ENCODE data around the gene ERC2.

ERC2 gene

DNA sequence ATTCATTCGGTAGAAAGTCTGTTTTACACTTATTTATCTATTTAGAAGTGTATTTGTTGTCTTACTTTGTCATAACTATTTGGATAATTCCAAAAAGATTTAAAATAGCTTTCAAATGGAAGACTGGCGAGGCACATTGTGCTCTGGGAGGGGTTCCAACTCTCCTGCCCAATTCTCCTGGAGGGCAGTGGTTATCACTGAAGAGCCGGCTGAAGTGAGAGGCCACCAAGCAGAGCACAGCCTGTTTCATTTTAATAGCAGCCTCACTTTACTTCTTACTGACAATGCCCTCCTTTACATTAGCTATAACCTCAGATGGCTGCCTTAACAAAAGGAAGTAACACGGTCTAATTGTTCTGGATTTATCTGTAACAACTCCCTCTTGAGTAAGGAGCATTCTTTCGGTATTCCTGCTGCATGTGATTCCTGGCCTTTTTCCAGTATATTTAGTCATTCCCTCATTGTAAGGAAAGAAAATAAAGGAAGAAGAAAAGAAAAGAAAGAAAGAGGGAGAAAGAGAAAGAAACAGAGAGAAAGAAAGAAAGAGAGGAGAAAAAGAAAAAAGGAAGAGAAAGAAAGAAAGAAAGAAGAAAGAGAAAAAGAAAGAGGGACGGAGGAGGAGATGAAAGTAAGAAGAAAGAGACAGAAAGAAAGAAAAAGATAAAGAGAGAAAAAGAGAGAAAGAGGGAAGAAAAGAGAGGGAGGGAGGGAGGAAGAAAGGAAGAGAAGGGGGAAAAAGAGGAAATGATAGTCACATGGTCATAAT lies 641.4 kb downstream of the ERC2 start:
- DNase-seq (ENCODE audit: low spot score) = no peak
- TF ChIP-seq, protein P1, sequence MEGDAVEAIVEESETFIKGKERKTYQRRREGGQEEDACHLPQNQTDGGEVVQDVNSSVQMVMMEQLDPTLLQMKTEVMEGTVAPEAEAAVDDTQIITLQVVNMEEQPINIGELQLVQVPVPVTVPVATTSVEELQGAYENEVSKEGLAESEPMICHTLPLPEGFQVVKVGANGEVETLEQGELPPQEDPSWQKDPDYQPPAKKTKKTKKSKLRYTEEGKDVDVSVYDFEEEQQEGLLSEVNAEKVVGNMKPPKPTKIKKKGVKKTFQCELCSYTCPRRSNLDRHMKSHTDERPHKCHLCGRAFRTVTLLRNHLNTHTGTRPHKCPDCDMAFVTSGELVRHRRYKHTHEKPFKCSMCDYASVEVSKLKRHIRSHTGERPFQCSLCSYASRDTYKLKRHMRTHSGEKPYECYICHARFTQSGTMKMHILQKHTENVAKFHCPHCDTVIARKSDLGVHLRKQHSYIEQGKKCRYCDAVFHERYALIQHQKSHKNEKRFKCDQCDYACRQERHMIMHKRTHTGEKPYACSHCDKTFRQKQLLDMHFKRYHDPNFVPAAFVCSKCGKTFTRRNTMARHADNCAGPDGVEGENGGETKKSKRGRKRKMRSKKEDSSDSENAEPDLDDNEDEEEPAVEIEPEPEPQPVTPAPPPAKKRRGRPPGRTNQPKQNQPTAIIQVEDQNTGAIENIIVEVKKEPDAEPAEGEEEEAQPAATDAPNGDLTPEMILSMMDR (IDR thresholded peaks at IDR 0.05; ENCODE audit: extremely low read depth, missing control alignments) = no peak

DNA sequence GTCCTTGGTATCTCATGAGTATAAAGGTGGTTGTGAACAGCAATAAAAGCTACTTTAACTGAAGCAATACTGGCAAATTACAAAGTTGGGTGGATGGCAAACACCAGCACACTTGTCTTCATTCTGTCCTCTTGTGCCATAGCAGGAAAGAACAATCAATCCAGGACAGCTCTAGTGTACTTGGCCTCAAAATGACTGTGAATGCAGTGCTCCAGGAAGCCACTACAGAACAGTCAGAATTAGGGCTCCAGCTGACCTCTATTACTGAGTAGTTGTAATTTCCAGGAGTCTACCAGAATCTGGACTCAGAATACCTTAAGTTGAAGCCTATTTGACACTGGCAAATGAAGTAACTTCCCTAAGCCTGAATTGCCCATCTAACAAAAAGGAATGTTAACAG lies 642.2 kb downstream of the ERC2 start:
- TF ChIP-seq, protein P1 (IDR thresholded peaks at IDR 0.05; ENCODE audit: extremely low read depth, missing control alignments) = no peak
- DNase-seq (ENCODE audit: low spot score) = no peak

DNA sequence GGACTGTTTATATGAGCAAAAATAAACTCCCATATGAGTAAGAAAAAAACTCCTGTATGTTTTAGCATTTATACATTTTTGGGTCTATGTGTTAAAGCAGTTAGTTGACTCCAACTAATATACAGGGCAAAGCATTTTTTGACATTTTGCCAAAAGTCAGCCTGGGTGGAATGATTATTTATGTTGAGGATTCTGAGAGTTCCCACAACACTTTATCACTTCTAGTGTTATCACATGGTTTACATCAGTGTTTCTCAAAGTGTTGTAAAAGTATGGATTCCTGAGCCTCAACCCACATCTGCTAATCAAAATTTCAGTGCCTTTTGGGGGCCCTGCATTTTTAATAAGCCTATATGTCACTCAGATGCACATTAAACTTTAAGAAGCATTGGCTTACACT lies 643.9 kb downstream of the ERC2 start:
- DNase-seq (ENCODE audit: low spot score) = no peak
- TF ChIP-seq, protein P1 (IDR thresholded peaks at IDR 0.05; ENCODE audit: extremely low read depth, missing control alignments) = no peak

DNA sequence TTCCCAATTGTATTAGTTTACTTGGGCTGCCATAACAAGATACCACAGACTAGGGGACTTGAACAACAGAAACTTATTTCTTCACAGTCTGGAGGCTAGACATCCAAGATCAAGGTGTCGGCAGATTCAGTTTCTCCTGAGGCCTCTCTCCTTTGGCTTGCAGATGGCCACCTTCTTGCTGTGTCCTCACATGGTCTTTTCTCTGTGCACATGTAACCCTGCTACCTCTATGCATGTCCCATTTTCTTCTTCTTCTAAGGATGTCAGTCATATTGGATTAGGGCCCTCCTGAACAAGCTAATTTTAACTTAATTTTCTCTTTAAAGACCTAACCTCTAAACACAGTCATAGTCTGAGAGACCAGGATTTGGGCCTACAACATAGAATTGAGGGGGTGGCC lies 644.4 kb downstream of the ERC2 start:
- no peak for DNase-seq (ENCODE audit: low spot score)
- TF ChIP-seq, protein P1 (IDR thresholded peaks at IDR 0.05; ENCODE audit: extremely low read depth, missing control alignments) = no peak

GRCh38 chr3:55823001-55823400 lies 645.3 kb downstream of the ERC2 start:
- DNase-seq (ENCODE audit: low spot score) = no peak
- TF ChIP-seq, protein P1 (IDR thresholded peaks at IDR 0.05; ENCODE audit: extremely low read depth, missing control alignments) = no peak

DNA sequence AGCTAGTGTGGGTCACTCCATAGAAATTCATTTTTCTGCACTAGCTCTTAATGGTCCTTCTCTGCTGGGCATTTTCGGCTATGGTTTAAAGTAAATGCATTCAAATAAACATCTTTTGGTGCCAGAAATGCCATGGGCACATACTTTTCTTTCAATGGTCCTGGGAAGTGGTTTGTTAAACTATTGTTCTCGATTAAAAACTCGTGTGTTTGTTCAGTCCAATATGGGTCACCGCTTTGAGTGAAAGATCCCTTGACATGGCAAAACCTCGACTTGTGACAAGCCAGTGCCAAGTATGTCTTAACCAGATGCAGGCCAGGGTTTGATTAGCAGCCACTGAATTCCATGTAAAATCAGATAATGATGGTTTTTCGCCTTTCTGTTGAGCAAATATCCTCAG lies 649.3 kb downstream of the ERC2 start:
- no peak for DNase-seq (ENCODE audit: low spot score)
- TF ChIP-seq, protein P1 (IDR thresholded peaks at IDR 0.05; ENCODE audit: extremely low read depth, missing control alignments) = no peak

GRCh38 chr3:55818485-55818884 lies 649.8 kb downstream of the ERC2 start:
- TF ChIP-seq, protein P1 (IDR thresholded peaks at IDR 0.05; ENCODE audit: extremely low read depth, missing control alignments) = no peak
- DNase-seq (ENCODE audit: low spot score) = no peak
